OCI-LY7 (cell line): ENCODE data around the gene TMEM168. TPM values are rescaled to one million over a fixed set of nuclear protein-coding genes. Genes with fewer than 3 reads are reported as not detected.
A peak's percentile ranks its signal among the peaks of the same experiment; 100 is the strongest.

Experiments used
- BruUV-seq: library from RNA; stranded (reverse); fragments of 400-500 nt; replicated peaks from 2 replicates; lab custom pipeline; 2021; lab: Mats Ljungman, UMichigan
- CTCF ChIA-PET: fragments of 300-600 bp; sonication (Branson Sonifier 250); formaldehyde crosslinking; loops from one replicate; lab custom pipeline; 2022; ENCODE audit warnings: antibody characterized with exemption; ENCODE audit not compliant: unreplicated experiment; lab: Charles Lee
- POLR2A ChIA-PET: fragments of 300-600 bp; sonication (Branson Sonifier 250); formaldehyde crosslinking; loops from one replicate; lab custom pipeline; 2022; ENCODE audit warnings: antibody characterized with exemption; lab: Charles Lee
- DNase-seq: peaks from one replicate; pipeline ENCODE4 v3.0.0-alpha.2; 2015; ENCODE audit warnings: low spot score
- H2AFZ ChIP-seq: fragments of 200-600 bp; sonication (generic), shearing (Covaris generic); 2 replicates; pipeline ENCODE4 v1.6.1; 2014; ENCODE audit warnings: mild to moderate bottlenecking, antibody characterized with exemption, low read length, moderate library complexity
- H3K27ac ChIP-seq: fragments of 200-600 bp; sonication (generic); 2 replicates; pipeline ENCODE4 v1.5.1; 2014; ENCODE audit warnings: mixed run types, low read depth, mild to moderate bottlenecking, moderate library complexity, low read length, inconsistent platforms; ENCODE audit not compliant: poor library complexity, severe bottlenecking
- H3K36me3 ChIP-seq: fragments of 200-600 bp; sonication (generic); 2 replicates; pipeline ENCODE4 v1.6.1; 2014; ENCODE audit warnings: mild to moderate bottlenecking, antibody characterized with exemption, low read length, moderate library complexity, mixed read lengths; ENCODE audit not compliant: insufficient read depth
- H3K4me1 ChIP-seq: fragments of 200-600 bp; sonication (generic); 2 replicates; pipeline ENCODE4 v1.5.1; 2014; ENCODE audit warnings: mild to moderate bottlenecking, low read length; ENCODE audit not compliant: insufficient read depth, poor library complexity, severe bottlenecking
- H3K4me2 ChIP-seq: fragments of 200-600 bp; sonication (generic); 2 replicates; pipeline ENCODE4 v1.6.1; 2014; ENCODE audit warnings: mild to moderate bottlenecking, low read length
- H3K4me3 ChIP-seq: fragments of 200-600 bp; sonication (generic); 2 replicates; pipeline ENCODE4 v1.5.1; 2014; ENCODE audit warnings: mild to moderate bottlenecking, low read depth, low read length; ENCODE audit not compliant: poor library complexity, severe bottlenecking
- H3K79me2 ChIP-seq: fragments of 200-600 bp; sonication (generic); 2 replicates; pipeline ENCODE4 v1.6.1; 2016; ENCODE audit warnings: low read depth, mild to moderate bottlenecking, low read length, moderate library complexity, mixed read lengths; ENCODE audit not compliant: insufficient read depth
- H3K9me2 ChIP-seq: fragments of 200-600 bp; sonication (generic); 2 replicates; pipeline ENCODE4 v1.6.1; 2016; ENCODE audit warnings: mild to moderate bottlenecking, low read length, mixed read lengths; ENCODE audit not compliant: insufficient read depth
- H3K9me3 ChIP-seq: fragments of 200-600 bp; sonication (generic); 2 replicates; pipeline ENCODE4 v1.6.1; 2014; ENCODE audit warnings: mild to moderate bottlenecking, mixed run types, low read length, mixed read lengths
- H4K20me1 ChIP-seq: fragments of 200-600 bp; sonication (generic); 2 replicates; pipeline ENCODE4 v1.6.1; 2014; ENCODE audit warnings: mild to moderate bottlenecking, antibody characterized with exemption, low read length, moderate library complexity, mixed read lengths; ENCODE audit not compliant: insufficient read depth
- CTCF ChIP-seq: fragments of 200-600 bp; sonication (generic); conservative IDR thresholded peaks from 2 replicates; pipeline ENCODE4 v1.5.1; 2014; ENCODE audit warnings: mild to moderate bottlenecking, antibody characterized with exemption, low read length, moderate library complexity, mixed read lengths
- EZH2phosphoT487 ChIP-seq: fragments of 200-600 bp; sonication (generic); IDR thresholded peaks from 2 replicates; pipeline ENCODE4 v1.6.1; 2018; ENCODE audit warnings: low read depth, borderline replicate concordance, mild to moderate bottlenecking, mixed run types, antibody characterized with exemption, low read length, moderate library complexity, mixed read lengths
- intact Hi-C: fragments of 100-400 bp; cut with micrococcal nuclease; formaldehyde crosslinking; loops from one replicate; pipeline ENCODE4 v1.10.0; 2022; ENCODE audit not compliant: unreplicated experiment
- total RNA-seq, 2 experiments: library from RNA; depleted of rRNA in 1 of 2; stranded (reverse); fragments of >200 nt in 1 of 2; shearing (Covaris generic) in 1 of 2; gene quantifications; 2 replicates each; pipeline ENCODE4 v1.2.3, GENCODE V29; 2014 to 2022

Gene TMEM168
- total RNA-seq, 2 experiments from 2014 or later: 3.5 to 9.2 TPM

GRCh38 chr7:112726076-112726475, 64.1 kb downstream of the TMEM168 start:
- Histone ChIP-seq H3K4me1 (no peaks in the 10 kb centered on the region), H3K4me3 (no peak overlapping the region), H4K20me1 (no peaks in the 10 kb centered on the region), H3K79me2 (no peaks in the 10 kb centered on the region), H2AFZ (no peak overlapping the region), H3K9me2 (no peaks in the 10 kb centered on the region), H3K4me2 (no peak overlapping the region), H3K27ac (no peak overlapping the region), H3K36me3 (no peaks in the 10 kb centered on the region), H3K9me3 (0 out of 2 replicates have a peak, but pooled peaks cover 6% of the 10 kb centered on the region)
- intact Hi-C loops: no loop called here
- TF ChIP-seq CTCF (no peak), EZH2phosphoT487 (no peak)
- DNase-seq: peak; percentile 2
- ChIA-PET CTCF (no interaction called here), POLR2A (no interaction called here)
- BruUV-seq: no TSS peak

GRCh38 chr7:112723416-112723815, 66.8 kb downstream of the TMEM168 start:
- Histone ChIP-seq H3K36me3 (no peaks in the 10 kb centered on the region), H3K9me2 (no peaks in the 10 kb centered on the region), H4K20me1 (no peaks in the 10 kb centered on the region), H3K27ac (no peak overlapping the region), H3K4me2 (no peak overlapping the region), H3K4me3 (no peak overlapping the region), H3K4me1 (no peaks in the 10 kb centered on the region), H2AFZ (no peak overlapping the region), H3K79me2 (no peaks in the 10 kb centered on the region), H3K9me3 (0 out of 2 replicates have a peak, but pooled peaks cover 4% of the 10 kb centered on the region)
- CTCF ChIA-PET: no interaction called here
- no TSS peak for BruUV-seq
- no peak for DNase-seq
- POLR2A ChIA-PET: no interaction called here
- intact Hi-C loops: no loop called here
- no peak for TF ChIP-seq CTCF
- TF ChIP-seq EZH2phosphoT487: no peak

GRCh38 chr7:112721366-112721765, 68.8 kb downstream of the TMEM168 start:
- Histone ChIP-seq H3K4me1 (no peaks in the 10 kb centered on the region), H3K27ac (no peak overlapping the region), H2AFZ (no peak overlapping the region), H3K9me2 (no peaks in the 10 kb centered on the region), H3K79me2 (no peaks in the 10 kb centered on the region), H3K4me2 (no peak overlapping the region), H3K9me3 (no peaks in the 10 kb centered on the region), H3K36me3 (no peaks in the 10 kb centered on the region), H3K4me3 (no peak overlapping the region), H4K20me1 (no peaks in the 10 kb centered on the region)
- DNase-seq: no peak
- ChIA-PET CTCF (no interaction called here), POLR2A (no interaction called here)
- TF ChIP-seq EZH2phosphoT487 (no peak), CTCF (no peak)
- no TSS peak for BruUV-seq
- intact Hi-C loops: no loop called here
